Bronchial epithelial cell (primary cell): ENCODE results near the gene ASIC2. TPM values are rescaled to one million over a fixed set of nuclear protein-coding genes. Genes with fewer than 3 reads are reported as not detected.

Experiments used
- DNase-seq: peaks from one replicate; pipeline ENCODE4 v3.0.0-alpha.2; 2010; ENCODE audit warnings: low read depth
- FAIRE-seq: peaks from 2 replicates; lab custom pipeline; 2011; peaks lifted over from hg19 to GRCh38; lab: Jason Lieb, UNC
- H3K27me3 ChIP-seq: 2 replicates; pipeline ENCODE4 v1.5.1; 2011; ENCODE audit warnings: low read length; ENCODE audit not compliant: control insufficient read depth, insufficient read depth
- H3K36me3 ChIP-seq: 2 replicates; pipeline ENCODE4 v1.5.1; 2011; ENCODE audit warnings: low read length; ENCODE audit not compliant: control insufficient read depth, insufficient read depth
- H3K4me3 ChIP-seq: 2 replicates; pipeline ENCODE4 v1.5.1; 2011; ENCODE audit warnings: mild to moderate bottlenecking, low read depth, low read length, control low read depth
- CTCF ChIP-seq: IDR thresholded peaks from 2 replicates; pipeline ENCODE4 v1.5.1; 2011; ENCODE audit warnings: mild to moderate bottlenecking, moderate library complexity, low read length, control low read depth, inconsistent platforms; ENCODE audit not compliant: insufficient read depth, severe bottlenecking
- total RNA-seq: library from RNA; depleted of rRNA; stranded (reverse); fragments of >200 nt; gene quantifications from 2 replicates; pipeline ENCODE4 v1.2.1, GENCODE V29; 2014

Gene ASIC2
- total RNA-seq, 1 donor from 2014 or later, result not detected

- Histone ChIP-seq H3K36me3 (no peaks in the 10 kb centered on the region), H3K4me3 (no peak overlapping the region), H3K27me3 (peaks cover 1% of the 10 kb centered on the region)
- FAIRE-seq (no peak), DNase-seq (no peak)
- peak; percentile 30 for TF ChIP-seq CTCF
Observed at GRCh38 chr17:33202021-33202420, 91.1 kb downstream of the ASIC2 start.

GRCh38 chr17:33201283-33201682, 91.8 kb downstream of the ASIC2 start:
- no peak for FAIRE-seq
- no peak for DNase-seq
- no peak overlapping the region for H3K4me3 ChIP-seq
- no peak for TF ChIP-seq CTCF
- H3K27me3 ChIP-seq, result peaks cover 1% of the 10 kb centered on the region
- no peaks in the 10 kb centered on the region for H3K36me3 ChIP-seq

GRCh38 chr17:33200587-33200986, 92.5 kb downstream of the ASIC2 start:
- H3K4me3 ChIP-seq, result no peak overlapping the region
- DNase-seq (peak; percentile 18), FAIRE-seq (no peak)
- H3K27me3 ChIP-seq, result peaks cover 1% of the 10 kb centered on the region
- H3K36me3 ChIP-seq, result no peaks in the 10 kb centered on the region
- no peak for TF ChIP-seq CTCF

- Histone ChIP-seq H3K27me3 (peaks cover 1% of the 10 kb centered on the region), H3K4me3 (no peak overlapping the region), H3K36me3 (no peaks in the 10 kb centered on the region)
- DNase-seq (peak; percentile 33), FAIRE-seq (no peak)
- no peak for TF ChIP-seq CTCF
Observed at GRCh38 chr17:33199571-33200510, 93.3 kb downstream of the ASIC2 start.

GRCh38 chr17:33198954-33199353, 94.1 kb downstream of the ASIC2 start:
- H3K36me3 ChIP-seq, result no peaks in the 10 kb centered on the region
- H3K4me3 ChIP-seq, result no peak overlapping the region
- FAIRE-seq, result no peak
- no peaks in the 10 kb centered on the region for H3K27me3 ChIP-seq
- no peak for DNase-seq
- no peak for TF ChIP-seq CTCF
